Diencephalon (tissue), 1 donor: ENCODE results near the gene OR8K5. TPM values are rescaled to one million over a fixed set of nuclear protein-coding genes. Genes with fewer than 3 reads are reported as not detected.

Experiments used
- total RNA-seq: library from RNA; depleted of rRNA; stranded (reverse); fragments of >200 nt; gene quantifications from one replicate; pipeline ENCODE4 v1.2.3, GENCODE V29; 2014

Gene OR8K5, protein sequence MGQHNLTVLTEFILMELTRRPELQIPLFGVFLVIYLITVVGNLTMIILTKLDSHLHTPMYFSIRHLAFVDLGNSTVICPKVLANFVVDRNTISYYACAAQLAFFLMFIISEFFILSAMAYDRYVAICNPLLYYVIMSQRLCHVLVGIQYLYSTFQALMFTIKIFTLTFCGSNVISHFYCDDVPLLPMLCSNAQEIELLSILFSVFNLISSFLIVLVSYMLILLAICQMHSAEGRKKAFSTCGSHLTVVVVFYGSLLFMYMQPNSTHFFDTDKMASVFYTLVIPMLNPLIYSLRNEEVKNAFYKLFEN
- total RNA-seq: not detected

DNA sequence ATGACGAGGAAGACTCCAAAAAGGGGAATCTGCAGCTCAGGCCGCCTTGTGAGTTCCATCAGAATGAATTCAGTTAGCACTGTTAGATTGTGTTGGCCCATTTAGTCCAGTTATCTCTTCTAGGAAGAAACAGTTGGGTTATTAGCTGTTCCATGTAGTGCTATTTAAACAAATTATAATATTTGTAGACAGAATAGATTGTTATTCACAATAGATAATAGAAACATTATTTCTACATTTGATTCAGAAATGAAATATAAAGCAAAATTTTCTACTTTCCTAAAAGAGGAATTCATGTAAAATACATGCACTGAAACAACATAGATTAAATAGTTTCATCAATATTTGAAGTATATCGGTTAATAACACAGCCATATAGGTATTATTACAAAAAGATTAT is at the start of gene OR8K5:
TSS of gene OR8K5 (minus strand) at position 101 of the 400 bp plus-strand sequence. CDS start at position 101, 0 bp downstream.

DNA sequence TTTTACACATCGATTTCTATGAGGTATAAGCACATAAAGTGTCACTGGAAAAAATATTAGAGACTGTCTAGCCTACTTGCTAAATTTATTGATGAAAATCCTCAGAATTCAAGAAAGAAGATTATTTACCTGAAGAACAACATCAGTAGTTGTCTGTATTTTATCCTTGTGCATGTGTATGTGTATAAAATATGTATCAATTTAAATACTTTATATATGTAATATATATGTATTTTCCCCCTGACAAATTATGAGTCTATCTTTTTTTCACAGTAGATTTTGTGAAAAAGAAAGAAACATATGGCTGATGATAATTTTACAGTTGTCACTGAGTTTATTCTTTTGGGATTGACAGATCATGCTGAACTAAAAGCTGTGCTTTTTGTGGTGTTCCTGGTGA is 16.2 kb upstream of the OR8K5 start, which contains the start of gene OR5J2:
TSS of gene OR5J2 (plus strand) at position 301 of the 400 bp plus-strand sequence. CDS start at position 301, 0 bp downstream.

DNA sequence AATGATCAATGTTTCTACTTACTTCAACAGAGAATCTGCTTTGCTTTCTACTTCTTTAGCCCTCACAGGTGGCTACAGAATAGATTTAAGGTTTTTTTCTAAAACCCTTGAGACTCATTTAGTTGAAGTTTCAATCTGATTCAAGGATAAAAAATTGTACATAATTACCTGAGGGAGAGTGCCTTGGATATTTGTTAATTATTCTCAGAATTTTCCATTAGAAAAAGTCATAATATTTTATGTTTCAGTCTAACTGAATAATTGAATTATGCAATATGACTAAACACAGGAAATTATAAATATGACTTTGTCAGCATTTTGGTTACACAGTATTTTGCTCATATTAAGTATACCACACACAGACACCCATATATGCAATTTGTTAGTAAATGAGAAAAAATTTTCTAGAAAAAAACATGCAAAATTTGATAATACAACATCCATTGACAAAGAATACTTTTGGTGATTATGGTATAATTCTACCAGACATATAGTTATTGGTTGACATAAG is 19.9 kb downstream of the OR8K5 start, which contains the start of gene OR8J3:
TSS of gene OR8J3 (minus strand) at position 51 of the 511 bp plus-strand sequence. CDS start 2,483 bp downstream, outside the sequence.

DNA sequence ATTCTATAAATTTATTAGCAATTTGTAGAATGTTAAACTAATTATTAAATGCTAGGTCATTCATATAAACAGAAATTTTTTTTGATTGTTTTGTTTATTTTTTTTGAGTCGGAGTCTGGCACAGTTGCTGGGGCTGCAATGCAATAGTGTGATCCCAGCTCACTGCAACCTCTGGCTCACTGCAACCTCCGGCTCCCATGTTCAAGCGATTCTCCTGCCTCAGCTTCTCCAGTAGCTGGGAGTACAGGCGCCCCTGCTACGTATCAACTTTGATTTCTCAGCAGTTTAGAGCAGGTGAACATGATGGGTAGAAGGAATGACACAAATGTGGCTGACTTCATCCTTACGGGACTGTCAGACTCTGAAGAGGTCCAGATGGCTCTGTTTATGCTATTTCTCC is 38.0 kb downstream of the OR8K5 start, which contains the start of gene OR8H3:
TSS of gene OR8H3 (plus strand) at position 301 of the 400 bp plus-strand sequence. CDS start at position 301, 0 bp downstream.

Other genes with a start within 250 kb of the OR8K5 start
- gene OR5W2, start 245.7 kb downstream of the OR8K5 start, total RNA-seq: not detected
- not detected for gene OR5I1, start 223.9 kb downstream of the OR8K5 start, total RNA-seq
- not detected for gene OR10AG1, start 190.4 kb downstream of the OR8K5 start, total RNA-seq
- not detected for gene OR5F1, start 165.7 kb downstream of the OR8K5 start, total RNA-seq
- not detected for gene OR5AS1, start 132.7 kb downstream of the OR8K5 start, total RNA-seq
- not detected for gene OR8I2, start 67.0 kb downstream of the OR8K5 start, total RNA-seq
- not detected for gene OR8H2, start 56.6 kb downstream of the OR8K5 start, total RNA-seq
- gene OR8H3, start 37.9 kb downstream of the OR8K5 start, total RNA-seq: not detected
- gene OR8J3, start 20.1 kb downstream of the OR8K5 start, total RNA-seq: not detected
- not detected for gene OR5J2, start 16.3 kb upstream of the OR8K5 start, total RNA-seq
- not detected for gene OR5T2, start 73.9 kb upstream of the OR8K5 start, total RNA-seq
- gene OR5T3, start 91.9 kb upstream of the OR8K5 start, total RNA-seq: not detected
- gene OR5T1, start 113.8 kb upstream of the OR8K5 start, total RNA-seq: not detected
- not detected for gene OR8H1, start 131.9 kb upstream of the OR8K5 start, total RNA-seq
- not detected for gene OR8K3, start 154.8 kb upstream of the OR8K5 start, total RNA-seq
- not detected for gene OR8K1, start 185.7 kb upstream of the OR8K5 start, total RNA-seq
- gene OR8J1, start 194.0 kb upstream of the OR8K5 start, total RNA-seq: not detected
- gene OR8U1, start 215.3 kb upstream of the OR8K5 start, total RNA-seq: not detected